ENCODE data around the gene EVL. TPM values are rescaled to one million over a fixed set of nuclear protein-coding genes. Genes with fewer than 3 reads are reported as not detected.

Gene EVL
- total and polyA plus RNA-seq, 10 of the 15 experiments (the other 5 are each of a cell fraction or from before 2014, with no cell fraction given) = 11.9 to 341 (median 89.8) TPM

- 0 out of 2 replicates have a peak, but pooled peaks have one; percentile 36 for TF ChIP-seq MAX (IDR thresholded peaks at IDR 0.05; ENCODE audit: low read depth, low read length)
- TF ChIP-seq ZNF687 (IDR thresholded peaks at IDR 0.05) = peak; percentile 33
- TF ChIP-seq RB1 (IDR thresholded peaks at IDR 0.05; ENCODE audit: borderline replicate concordance) = peak; percentile 81; the same call in 1 of the 2 replicates
- 0 out of 2 replicates have a peak, but pooled peaks have one; percentile 32 for TF ChIP-seq ATF7 (IDR thresholded peaks at IDR 0.05; ENCODE audit: low read depth)
- no peak for TF ChIP-seq IKZF1 (conservative IDR thresholded peaks at IDR 0.05)
- TF ChIP-seq STAT3 (IDR thresholded peaks at IDR 0.05; ENCODE audit: low read depth, low read length) = peak; percentile 62; the same call in 1 of the 2 replicates
- TF ChIP-seq TCF12 (IDR thresholded peaks at IDR 0.05; ENCODE audit: low read depth, low read length) = peak; percentile 79
- peak; percentile 55; the same call in 1 of the 2 replicates for TF ChIP-seq SPI1 (IDR thresholded peaks at IDR 0.05; ENCODE audit: borderline replicate concordance, insufficient read depth, low read depth, low read length)
- TF ChIP-seq SP1 (IDR thresholded peaks at IDR 0.05; ENCODE audit: low read depth, low read length) = no peak
- TF ChIP-seq ZNF592 (IDR thresholded peaks at IDR 0.05) = no peak
- TF ChIP-seq BHLHE40 (IDR thresholded peaks at IDR 0.05; ENCODE audit: borderline replicate concordance in 1 of 2, low read depth in 2 of 2, low read length in 1 of 2) = peak in 1 of 2 experiments; percentile 19; a peak in 1 of 4 replicates
- peak; percentile 83 for TF ChIP-seq SMAD1 (IDR thresholded peaks at IDR 0.05; ENCODE audit: low read depth, partially characterized antibody)
- no peak for TF ChIP-seq SIN3A (IDR thresholded peaks at IDR 0.05; ENCODE audit: low read depth, low read length)
- peak in 1 of 2 experiments; percentile 25; a peak in 1 of 4 replicates for TF ChIP-seq SRF (IDR thresholded peaks at IDR 0.05; ENCODE audit: low read depth in 2 of 2, low read length in 2 of 2)
- peak; percentile 93 for TF ChIP-seq BCL3 (IDR thresholded peaks at IDR 0.05; ENCODE audit: borderline replicate concordance, insufficient read depth, low read depth, low read length, poor library complexity, severe bottlenecking)
- peak in 1 of 2 experiments; percentile 14; a peak in 2 of 4 replicates for TF ChIP-seq IKZF2 (IDR thresholded peaks at IDR 0.05)
Measured at GRCh38 chr14:100069161-100069800, 4.1 kb downstream of the EVL start (continued).

Data from GM12878 (cell line).